ENCODE results near the gene OR2H2. TPM values are rescaled to one million over a fixed set of nuclear protein-coding genes. Genes with fewer than 3 reads are reported as not detected.

Gene OR2H2
- polyA plus RNA-seq (2013, experiment 1 of 2; ENCODE audit: insufficient read length) = 0.12 TPM
- not detected for polyA plus RNA-seq (2013, experiment 2 of 2; ENCODE audit: insufficient read length)

DNA sequence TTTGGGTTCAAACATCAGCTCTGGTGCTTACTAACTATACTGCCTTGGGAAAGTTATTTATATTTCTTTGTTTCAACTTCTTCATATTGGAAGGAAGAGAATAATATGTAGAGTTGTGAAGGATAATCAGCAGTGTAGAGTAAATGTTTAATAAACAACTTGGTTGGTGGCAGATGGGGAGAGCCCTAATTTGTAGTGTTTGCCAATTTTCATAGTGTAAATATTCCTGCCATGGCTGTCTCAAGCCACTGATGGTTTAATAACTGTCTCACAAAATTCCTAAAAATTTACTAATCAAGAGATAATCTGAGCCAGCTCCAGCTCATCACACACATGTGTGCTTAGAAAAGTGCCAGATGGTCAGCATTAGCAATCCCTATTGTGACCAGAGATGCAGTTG lies at the start of gene OR2H2:
OR2H2 (plus strand) TSS at position 301 of the 400 bp plus-strand sequence. CDS start 2,824 bp downstream, outside the sequence.
- DNase-seq = no peak

DNA sequence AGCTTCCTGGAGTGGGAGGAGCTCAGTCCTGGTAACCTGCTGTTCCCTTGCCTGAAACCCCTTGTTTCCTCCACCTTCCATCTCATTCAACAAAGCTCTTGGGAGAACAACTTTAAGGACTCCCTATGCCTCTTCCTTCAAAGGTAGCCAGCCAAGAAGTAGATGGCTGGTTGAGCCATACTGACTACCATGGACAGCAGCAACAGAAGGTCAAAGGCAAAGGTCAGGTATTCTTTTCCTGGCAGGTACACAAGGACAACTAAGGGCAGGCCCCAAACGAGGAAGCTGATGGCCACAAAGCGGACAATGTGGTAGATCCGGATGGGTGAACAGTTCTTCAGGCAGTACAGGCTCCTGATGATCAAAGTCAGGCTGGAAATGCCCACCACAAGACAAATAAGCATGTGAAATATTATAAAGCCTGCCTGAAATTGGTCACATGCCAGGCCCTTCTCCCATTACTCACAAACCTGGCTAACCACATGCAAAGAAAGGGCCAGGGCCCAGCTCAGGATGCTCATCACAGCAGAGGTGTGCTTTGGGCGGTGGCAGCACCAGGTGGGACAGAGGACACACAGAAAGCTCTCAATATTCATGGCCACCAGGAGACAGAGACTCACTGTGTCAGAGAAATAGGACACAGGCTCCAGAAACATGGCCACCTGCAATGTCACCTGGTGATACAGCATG lies 47.1 kb upstream of the OR2H2 start:
- DNase-seq = no peak

DNA sequence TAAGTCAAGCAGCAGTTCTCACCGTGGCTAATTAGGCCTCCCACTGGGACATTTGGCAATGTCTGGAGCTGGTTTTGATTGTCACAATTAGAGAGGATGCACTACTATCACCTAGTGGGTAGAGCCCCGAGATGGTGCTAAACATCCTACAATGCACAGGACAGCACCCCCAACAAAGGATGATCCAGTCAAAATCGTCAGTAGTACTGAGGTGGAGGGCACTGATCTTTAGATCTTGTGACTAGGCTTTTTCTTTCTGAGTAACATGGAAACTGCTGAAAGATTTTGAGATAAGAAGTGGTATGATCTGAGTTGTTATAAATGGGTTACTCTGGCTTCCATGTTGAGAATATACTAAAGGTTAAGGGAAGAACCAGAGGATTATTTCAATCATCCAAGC lies 37.3 kb upstream of the OR2H2 start:
- DNase-seq = no peak

DNA sequence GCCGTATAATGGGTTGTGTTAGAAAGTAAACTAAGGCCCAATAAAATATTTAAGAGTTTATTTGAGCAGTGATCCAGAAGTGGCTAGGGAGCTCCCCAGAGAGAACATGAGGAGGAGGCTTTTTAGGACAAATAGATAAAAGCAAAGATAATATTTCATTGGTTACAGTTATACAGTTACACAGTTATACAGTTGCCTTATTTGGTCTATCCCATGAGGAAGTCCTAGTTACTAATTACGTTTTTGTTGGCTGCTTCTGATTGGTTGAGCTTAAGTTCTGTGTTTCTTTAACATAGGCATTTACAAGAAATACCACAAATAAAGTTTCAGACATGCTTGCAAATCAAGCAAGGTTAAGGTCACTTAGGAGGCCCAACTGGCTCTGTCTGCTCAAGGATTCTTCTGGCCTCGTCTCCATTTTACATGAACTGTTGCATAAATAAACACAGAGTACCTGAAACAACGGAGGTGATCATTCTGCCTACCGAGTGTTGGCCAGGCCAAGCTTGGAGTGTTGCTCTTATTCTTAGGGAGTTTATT lies 32.3 kb upstream of the OR2H2 start:
- peak; percentile 56 for DNase-seq

DNA sequence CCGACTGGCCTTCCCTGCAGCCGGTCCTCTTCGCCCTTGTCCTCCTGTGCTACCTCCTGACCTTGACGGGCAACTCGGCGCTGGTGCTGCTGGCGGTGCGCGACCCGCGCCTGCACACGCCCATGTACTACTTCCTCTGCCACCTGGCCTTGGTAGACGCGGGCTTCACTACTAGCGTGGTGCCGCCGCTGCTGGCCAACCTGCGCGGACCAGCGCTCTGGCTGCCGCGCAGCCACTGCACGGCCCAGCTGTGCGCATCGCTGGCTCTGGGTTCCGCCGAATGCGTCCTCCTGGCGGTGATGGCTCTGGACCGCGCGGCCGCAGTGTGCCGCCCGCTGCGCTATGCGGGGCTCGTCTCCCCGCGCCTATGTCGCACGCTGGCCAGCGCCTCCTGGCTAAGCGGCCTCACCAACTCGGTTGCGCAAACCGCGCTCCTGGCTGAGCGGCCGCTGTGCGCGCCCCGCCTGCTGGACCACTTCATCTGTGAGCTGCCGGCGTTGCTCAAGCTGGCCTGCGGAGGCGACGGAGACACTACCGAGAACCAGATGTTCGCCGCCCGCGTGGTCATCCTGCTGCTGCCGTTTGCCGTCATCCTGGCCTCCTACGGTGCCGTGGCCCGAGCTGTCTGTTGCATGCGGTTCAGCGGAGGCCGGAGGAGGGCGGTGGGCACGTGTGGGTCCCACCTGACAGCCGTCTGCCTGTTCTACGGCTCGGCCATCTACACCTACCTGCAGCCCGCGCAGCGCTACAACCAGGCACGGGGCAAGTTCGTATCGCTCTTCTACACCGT lies 31.5 kb upstream of the OR2H2 start:
- peak; percentile 12 for DNase-seq

DNA sequence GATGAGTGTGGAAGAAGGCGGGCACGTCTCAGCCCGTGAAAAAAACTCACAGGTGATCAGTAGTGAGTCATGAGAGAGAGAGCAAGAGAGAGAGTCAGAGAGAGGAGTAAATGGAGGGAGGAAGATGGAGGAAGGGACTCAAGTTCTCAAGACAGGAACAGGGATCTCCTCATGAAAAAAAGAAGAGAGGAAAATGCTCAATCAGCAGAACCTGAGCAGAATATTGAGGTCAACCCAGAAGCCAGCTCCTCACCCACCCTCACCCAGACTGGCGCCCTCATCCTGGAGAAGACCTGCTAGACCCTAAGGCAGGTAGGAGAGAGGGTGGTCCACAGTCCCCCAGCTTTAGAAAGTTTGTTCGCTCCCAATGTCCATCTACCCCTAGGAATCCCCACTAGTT lies 30.2 kb upstream of the OR2H2 start:
- DNase-seq = no peak

DNA sequence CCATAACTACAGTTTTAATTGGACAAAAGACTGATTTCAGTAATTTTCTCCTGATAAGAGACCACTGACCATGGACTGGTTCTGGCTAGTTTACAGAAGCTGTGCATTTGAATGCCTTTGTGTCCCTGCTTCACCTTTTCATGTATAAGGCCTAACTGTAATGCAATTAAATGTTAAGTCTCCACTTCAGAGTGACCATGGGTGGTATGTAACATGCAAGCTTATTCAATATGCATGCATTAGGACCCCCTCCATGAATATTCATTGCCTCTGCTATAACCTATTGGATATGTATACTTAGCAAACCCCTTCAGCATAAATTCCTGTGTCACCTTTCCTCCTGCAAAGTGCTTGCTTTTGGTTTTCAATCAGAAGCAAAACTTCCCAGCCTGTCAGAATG lies 27.6 kb upstream of the OR2H2 start:
- no peak for DNase-seq

DNA sequence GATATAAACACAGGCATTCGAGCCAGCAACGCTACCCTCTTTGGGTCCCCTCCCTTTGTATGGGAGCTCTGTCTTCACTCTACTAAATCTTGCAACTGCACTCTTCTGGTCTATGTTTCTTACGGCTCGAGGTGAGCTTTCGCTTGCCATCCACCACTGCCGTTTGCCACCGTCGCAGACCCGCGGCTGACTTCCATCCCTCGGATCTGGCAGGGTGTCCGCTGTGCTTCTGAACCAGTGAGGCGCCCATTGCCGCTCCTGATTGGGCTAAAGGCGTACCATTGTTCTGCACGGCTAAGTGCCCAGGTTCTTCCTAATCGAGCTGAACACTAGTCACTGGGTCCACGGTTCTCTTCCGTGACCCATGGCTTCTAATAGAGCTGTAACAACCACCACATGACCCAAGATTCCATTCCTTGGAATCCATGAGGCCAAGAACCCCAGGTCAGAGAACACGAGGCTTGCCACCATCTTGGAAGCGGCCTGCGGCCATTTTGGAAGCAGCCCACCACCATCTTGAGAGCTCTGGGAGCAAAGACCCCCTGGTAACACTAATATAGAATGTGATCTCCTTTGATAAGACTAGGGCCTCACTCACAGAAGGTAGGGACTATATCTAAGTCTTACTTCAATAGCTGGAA lies 26.4 kb upstream of the OR2H2 start:
- no peak for DNase-seq

DNA sequence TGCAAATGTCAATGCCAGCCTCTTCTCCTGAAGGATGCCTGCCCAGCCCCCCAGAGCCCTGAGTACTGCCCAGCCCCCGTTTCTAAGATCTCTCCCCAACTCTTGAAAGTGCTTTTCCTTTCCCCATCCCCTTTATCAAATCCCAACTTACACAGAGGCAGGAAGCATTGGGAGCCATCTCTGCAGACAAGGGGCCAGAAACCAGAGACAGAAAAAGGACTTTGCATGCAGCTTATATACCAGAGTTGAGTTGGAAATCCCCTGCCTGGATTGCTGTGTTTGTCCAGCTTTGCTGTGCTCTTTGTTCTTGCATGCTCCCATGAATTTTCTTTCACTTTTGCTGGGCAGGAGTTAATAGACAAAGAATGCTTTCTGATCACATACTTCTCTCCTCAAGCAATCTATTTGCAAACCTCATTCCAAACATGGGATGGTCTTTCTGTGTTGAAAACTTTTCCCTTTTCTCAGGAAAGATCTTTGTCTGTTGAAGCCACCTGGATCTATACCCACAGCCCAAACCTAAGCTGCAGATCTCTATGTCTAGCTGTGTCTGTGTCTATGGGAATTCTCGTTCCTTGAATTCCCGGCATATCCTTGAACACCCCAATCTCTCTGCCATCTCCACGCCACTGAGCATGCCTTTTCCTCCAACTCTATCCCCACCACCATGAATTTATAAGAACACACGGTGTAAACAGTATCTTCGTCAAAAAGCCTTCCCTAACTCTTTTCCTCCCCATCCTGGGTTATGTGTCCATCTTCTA lies 25.2 kb upstream of the OR2H2 start, which contains the start of gene UBD:
UBD (minus strand) TSS at position 209 of the 764 bp plus-strand sequence; CDS start at position 178, 31 bp downstream.
- no peak for DNase-seq

DNA sequence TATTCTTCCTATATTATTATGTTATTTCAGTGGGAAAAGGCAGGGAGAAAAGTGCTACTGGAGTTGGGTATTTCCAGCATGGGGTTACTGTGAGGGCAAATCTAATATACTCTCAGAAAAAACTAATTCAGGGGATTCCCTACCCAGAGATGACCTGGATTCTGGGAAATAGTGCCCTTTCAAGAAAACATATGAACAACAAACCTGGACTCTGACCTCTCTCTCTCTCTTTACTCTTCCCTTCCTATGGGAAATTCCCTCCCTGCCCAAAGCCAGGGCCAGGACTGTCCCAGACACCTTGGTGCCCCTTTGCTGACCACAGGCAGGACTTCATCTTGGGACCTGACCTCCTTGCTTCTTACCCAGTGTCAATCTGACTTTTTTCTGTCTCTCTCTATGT lies 23.8 kb upstream of the OR2H2 start:
- no peak for DNase-seq

DNA sequence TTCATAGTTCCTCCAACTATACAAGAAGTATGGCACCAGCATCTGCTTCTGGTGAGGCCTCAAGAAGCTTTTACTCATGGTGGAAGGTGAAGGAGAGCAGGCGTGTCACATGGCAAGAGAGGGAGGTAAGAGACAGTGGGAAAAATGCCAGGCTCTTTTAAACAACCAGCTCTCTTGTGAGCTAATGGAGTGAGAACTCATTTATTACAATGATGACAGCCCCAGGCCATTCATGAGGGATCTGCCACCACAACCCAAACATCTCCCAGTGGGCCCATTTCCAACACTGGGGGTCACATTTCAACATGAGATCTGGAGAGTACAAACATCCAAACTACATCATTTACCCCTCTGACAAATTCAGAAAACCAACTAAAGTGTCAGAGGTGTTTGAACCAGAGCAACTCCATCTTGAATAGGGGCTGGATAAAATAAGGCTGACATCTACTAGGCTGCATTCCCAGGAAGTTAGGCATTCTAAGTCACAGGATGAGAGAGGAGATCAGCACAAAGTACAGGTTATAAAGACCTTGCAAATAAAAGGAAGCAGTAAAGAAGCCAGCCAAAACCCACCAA lies 23.2 kb upstream of the OR2H2 start:
- no peak for DNase-seq

DNA sequence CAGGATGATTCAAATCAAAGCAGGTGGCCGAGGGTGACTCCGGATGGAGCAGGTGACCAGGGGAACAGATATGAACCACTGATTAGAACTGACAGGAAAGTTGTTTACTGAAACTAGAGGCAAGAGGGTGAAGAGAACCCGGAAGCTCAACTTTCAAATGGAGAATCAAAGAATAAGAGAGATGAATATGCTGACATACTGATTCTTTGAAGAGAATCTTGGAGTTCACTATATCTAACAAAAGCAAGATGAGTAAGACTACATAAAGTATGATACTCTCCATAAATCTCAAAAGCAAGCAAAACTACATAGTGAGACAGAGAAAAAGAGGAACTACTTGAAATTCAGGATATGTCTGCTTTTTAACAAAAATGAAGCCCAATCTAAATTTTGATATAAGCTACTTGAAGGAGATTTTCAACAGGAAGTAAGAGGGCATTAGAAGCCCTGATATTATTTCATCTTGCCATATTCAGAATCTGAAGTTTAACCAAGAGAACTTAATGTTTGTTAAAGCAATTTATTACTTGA lies 21.4 kb upstream of the OR2H2 start:
- no peak for DNase-seq

DNA sequence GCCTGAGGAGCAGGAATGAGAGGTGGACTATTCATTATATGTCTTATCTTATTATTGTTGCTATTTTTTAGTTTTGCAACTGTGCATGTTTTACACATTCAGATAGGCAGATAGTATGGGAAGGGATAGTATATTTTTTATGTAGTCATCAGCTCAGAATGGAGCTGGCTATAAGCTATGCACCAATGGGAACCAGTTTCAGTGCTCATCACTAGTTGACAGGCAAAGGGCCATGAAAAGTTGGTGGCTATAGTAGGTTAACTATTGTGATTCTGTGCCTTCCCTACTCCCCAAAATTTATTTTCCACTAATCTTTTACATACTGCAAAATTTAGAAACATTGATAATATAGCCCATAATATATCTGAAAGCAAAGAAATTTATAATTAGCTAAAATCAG lies 20.0 kb upstream of the OR2H2 start:
- no peak for DNase-seq

DNA sequence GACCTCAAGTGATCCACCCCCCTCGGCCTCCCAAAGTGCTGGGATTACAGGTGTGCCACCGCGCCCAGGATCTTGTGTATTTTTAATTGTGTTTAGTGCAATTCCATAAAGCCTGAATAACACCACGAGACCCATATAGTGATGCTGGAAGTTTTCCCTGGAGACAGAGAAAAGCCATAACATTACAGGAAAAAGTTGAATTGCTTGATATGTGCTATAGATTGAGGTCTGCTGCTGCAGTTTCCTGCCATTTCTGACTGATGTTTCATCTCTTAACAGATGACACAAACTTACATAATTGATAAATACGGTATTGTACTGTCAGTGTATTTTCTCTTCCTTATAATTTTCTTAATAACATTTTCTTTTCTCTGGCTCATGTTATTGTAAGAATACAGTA lies 18.1 kb upstream of the OR2H2 start:
- no peak for DNase-seq

DNA sequence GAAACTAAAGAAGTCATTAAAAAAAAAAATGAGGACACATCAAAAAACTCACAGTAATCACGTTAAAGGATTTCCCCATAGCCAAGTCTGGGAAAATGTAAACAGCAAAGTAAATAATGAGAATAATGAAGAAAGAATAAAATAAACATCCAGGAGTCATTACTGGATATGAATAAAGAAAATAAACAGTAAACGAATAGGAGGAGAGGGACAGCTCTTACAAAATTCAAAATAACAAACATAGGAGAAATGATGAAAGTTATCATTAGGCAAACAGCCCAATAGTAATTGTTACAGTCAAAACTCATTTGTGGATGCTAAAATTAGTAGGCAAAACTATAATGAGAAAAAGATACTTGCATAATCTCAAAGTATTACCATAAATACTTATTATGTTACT lies 17.4 kb upstream of the OR2H2 start:
- DNase-seq = no peak

DNA sequence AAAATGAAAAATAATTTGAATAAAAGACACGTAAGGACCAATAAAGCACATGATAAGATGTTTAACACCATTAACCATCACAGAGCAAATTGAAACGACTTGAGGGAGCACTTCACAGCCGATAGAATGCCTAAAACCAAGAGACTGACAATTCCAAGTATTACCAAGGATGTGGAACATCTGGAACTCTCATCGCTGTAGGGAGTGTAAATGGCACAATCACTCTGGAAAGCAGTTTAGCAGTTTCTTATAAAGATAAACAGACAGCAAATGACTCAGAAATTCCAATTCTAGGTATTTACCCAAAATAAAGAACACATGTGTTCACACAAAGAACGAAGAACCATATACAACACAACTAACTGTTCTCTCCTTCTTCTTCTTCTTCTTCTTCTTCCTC lies 16.9 kb upstream of the OR2H2 start:
- DNase-seq = no peak

DNA sequence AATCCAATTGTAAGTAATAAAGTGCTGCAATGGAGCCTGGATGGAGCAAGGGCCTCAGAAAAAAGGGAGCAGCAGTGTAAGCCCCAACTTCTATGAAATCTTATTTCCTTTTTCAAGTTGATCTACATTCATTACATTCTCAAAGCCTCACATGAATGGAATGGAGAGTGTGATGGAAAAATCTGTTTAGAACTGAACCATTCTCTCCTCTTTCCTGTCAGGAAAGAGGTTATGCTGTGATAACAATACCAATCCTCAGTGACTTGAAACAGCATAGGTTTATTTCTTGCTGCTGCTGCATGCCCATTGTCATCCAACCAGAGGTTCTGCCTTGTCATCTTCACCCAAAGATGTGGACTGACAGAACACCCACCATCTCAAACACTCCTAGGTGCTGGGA lies 8.9 kb upstream of the OR2H2 start:
- no peak for DNase-seq

DNA sequence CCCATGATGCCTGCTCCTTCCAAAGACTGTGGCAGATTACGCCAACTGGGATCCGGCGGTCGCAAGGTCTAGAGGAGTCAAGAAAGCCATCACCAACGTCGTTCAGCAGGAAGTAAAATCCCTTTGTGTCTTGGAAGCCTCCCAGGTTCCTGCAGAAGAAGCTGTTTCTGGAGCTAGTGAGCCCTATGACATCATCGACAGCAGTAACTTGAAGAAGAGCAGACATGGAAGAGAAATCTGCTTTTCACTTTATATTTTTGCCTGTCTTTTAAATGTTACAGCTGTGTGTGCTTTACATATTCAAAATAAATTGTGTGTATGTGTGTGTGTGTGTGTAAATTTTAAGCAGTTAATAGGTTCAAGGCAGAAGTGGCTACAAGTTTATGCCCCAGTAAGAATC lies 7.4 kb upstream of the OR2H2 start:
- DNase-seq = no peak

DNA sequence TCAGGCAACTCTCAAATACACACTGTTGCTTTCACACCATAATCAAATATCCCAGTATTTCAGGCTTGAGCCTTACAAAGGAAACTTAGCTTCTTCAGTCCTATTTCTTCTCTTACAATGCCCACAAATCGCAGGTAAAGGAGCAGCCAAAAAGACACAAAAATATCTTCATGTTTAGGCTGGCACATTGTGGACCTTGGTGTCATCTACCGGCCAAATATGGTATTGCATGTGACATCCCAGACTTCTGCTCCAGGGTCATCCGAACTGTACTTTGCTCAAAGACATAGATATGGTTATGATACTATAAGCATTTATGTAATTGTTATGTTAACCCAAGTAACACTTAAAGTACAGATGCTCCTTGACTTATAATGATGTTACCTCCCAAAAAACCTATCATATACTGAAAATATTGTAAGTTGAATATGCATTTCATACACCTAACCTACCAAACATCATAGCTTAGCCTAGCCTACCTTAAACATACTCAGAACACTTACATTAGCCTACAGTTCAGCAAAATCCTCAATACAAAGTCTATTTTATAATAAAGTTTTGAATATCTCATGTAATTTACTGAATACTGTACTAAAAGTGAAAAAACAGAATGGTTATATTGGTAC lies 4.6 kb downstream of the OR2H2 start:
- DNase-seq = peak; percentile 46

DNA sequence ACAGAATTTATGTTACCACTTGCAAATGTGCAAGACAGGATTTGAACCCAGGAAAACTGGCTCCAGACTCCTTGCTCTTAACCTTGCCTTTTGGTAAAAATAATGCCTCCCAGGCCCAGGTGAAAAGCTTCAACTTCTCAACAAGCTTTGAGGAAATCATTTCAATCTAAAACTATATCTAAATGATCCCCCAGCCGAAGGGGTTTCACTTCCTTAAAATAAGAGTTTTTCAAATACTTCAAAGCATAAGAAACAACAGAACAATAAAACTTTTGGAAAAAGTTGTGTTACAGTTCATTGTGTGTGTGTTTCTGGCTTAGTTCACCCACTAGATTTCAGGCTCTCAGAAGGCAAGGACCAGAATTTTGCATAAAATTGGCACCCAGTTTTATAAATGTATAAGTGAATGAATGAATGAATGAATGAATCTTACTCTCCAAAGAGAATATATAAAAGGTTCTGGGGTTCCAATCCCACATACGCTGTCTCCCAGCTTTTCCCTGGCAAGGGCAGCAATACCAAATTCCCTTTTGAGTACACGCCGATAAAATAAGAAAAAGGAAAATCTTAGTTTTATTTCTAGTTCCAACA lies 5.4 kb downstream of the OR2H2 start:
- no peak for DNase-seq

DNA sequence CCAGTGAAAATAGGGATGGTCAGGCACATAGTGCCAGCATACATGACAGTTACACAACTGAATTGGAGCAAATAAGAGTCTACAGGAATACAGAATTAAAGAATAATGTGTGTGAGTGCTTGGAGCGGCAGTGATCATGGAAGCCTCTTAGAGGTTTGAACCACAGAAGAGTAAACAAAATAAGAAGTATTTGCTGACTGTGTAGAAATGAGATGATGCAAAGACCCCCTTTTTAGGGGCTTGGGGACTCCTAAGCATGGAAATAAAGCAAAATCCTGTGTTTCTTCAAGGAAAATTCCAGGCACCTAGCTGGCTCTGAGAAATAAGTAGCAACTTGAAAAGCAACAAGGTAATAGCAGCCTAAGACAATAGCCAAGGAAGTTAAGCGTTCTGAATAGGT lies 6.8 kb downstream of the OR2H2 start:
- DNase-seq = no peak

Data from fibroblast of skin of back (primary cell).